Right renal cortex interstitium (tissue), 3 donors: ENCODE measurements around the gene RGL3. TPM values are rescaled to one million over a fixed set of nuclear protein-coding genes. Genes with fewer than 3 reads are reported as not detected.
"Not testable (repeated sequence)": the region's sequence is repeated elsewhere in the genome, so short reads cannot be mapped to it uniquely, and the experiment has no call there.

Source experiments
- DNase-seq, 3 donors: peaks; one replicate each; pipeline ENCODE4 v3.0.0-alpha.2; 2013; ENCODE audit warnings: low read depth in 3 of 3, low spot score in 2 of 3
- polyA plus RNA-seq, 3 donors: library from polyadenylated mRNA; unstranded; fragments of 120-200 nt; gene quantifications; one replicate each; pipeline ENCODE4 v1.2.1, GENCODE V29; 2013; ENCODE audit not compliant: insufficient read length in 3 of 3

Gene RGL3
- polyA plus RNA-seq, result 10 to 100 TPM; 47.6 to 64.8 (median 55.5) TPM

- no peak for DNase-seq
Observed at GRCh38 chr19:11418549-11419506, at the start of gene RGL3. TSS of gene RGL3 (minus strand) at chr19:11419314. CDS start at chr19:11419278, 36 bp downstream.

DNA sequence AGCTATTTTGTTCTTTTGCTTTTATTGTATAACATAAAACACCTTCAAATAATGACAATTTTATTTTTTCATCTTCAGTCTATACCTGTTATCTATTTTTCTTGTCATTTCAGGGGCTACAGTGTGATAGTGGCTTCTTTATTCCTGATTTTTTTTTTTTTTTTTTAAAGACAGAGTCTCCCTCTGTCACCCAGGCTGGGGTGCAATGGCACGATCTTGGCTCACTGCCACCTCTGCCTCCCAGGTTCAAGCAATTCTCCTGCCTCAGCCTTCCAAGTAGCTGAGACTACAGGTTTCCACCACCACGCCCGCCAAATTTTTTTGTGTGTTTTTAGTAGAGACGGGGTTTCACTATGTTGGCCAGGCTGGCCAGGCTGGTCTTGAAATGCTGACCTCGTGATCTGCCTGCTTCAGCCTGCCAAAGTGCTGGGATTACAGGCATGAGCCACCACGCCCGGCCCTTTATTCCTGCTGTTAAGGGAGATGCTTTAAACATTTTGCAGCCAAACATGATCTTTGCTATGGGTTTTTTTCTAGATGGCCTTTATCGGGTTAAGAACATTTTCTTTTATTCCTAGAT is 49.2 kb upstream of the RGL3 start:
- not testable (repeated sequence) for DNase-seq

DNA sequence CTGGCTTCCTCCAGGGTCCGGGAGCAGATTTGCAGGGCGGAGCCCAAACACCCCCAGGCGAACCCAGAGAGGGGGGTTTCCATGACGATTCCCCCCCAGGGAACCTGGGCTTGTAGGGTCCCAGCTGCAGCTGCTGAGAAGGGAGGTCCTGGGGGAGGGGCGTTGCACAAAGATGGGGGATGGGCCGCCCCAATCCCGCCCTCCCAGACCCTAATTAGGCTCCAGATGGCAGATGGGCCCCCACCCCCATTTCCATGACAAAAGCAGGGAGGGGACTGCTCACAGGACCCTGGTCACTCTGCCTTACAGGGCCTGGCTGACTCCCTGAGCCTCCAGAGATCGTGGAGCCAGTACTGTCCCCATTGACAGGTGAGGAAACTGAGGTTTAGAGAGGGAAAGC is 46.5 kb upstream of the RGL3 start:
- no peak for DNase-seq

DNA sequence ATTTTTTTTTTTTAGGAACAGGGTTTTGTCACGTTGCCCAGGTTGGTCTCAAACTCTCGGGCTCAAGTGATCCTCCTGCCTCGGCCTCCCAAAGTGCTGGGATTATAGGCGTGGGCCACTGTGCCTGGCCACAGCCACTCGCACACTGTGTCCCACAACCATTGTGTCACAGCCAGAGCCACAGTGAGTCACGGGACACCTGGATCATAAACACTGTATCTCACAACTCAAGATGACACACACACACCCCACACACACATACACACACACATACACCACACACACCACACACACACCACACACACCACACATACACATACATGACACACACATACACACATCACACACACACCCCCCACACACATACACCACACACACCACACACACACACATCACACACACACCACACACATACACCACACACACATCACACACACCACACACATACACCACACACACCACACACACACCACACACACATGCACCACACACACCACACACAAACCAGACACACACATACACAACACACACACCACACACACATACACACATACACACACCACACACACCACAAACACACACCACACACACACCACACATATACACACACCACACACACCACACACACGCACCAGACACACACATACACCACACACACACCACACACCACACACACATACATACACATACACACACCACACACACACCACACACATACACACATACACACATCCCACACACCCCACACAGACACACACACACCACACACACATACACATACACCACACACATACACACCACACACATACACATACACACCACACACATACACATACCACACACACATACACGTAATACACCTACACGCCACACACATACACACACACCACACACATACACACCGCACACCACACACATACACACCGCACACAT is 45.5 kb upstream of the RGL3 start:
- no peak for DNase-seq

DNA sequence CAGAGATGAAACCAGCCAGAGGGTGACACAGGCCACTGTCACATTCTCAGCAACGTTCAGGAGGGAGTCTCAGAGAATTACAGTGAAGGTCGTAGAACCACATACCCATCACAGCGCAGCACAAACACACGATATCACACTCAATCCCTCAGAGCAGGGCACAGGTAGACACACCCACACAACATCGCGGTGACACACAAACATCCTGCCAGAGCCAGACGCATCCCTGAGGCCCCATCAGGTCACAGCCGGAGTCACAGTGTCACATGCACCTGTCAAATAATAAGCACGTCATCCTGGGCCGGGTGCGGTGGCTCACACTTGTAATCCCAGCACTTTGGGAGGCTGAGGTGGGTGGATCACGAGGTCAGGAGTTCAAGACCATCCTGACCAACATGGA is 44.3 kb upstream of the RGL3 start:
- no peak for DNase-seq

- DNase-seq, result no peak
Observed at GRCh38 chr19:11461453-11461852, 42.3 kb upstream of the RGL3 start.

GRCh38 chr19:11460207-11460606 is 41.1 kb upstream of the RGL3 start:
- DNase-seq, result no peak

GRCh38 chr19:11458912-11459311 is 39.8 kb upstream of the RGL3 start:
- not testable (repeated sequence) for DNase-seq

DNA sequence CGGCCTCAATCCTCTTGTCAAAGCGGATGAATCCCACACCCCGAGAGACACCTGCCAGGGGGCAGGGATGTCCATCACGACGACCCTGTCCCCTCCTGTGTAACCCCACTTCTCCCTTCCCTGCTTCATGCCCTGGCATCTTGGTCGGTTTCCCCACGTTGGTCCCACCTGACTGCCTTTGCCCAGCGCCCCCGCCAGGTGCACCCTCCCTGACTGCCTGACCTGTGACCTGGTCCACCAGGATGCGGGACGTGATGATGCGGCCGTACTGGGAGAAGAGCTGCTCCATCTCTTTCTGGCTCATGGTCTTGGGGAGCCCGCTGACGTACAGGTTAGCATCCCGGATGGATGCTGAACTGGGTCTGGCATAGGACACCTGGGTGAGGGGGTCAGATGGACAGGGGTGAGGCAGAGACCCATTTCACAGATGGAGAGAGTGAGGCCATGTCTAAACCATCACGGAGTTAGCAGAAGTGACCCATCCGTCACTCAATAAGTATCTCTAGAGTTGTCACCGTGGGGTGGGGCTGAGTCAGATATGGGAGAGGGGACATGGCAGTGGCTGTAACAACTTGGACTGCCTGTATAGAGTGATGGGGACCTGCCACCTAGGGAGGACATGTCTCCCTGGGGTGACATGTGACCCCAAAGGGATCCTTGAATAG is 39.3 kb upstream of the RGL3 start:
- DNase-seq, result no peak

GRCh38 chr19:11457831-11458230 is 38.7 kb upstream of the RGL3 start:
- no peak for DNase-seq

- DNase-seq, result no peak
Observed at GRCh38 chr19:11457115-11457514, 38.0 kb upstream of the RGL3 start.

DNA sequence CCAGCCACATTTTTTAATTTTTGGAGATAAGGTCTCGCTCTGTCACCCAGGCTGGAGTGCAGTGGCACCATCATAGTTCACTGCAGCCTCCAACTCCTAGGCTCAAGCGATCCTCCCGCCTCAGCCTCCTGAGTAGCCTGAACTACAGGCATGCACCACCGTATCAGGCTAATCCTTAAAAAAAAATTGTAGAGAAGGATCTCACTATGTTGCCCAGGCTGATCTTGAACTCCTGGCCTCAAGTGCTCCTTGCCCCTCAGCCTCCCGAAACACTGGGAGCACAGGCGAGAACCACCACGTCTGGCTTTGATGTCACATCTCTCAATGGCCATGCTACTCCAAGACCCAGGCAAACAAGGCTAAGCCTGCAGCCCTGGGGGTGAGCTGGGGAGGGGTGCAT is 37.5 kb upstream of the RGL3 start:
- DNase-seq, result no peak

- not testable (repeated sequence) for DNase-seq
Observed at GRCh38 chr19:11455233-11455554, 36.1 kb upstream of the RGL3 start.

DNA sequence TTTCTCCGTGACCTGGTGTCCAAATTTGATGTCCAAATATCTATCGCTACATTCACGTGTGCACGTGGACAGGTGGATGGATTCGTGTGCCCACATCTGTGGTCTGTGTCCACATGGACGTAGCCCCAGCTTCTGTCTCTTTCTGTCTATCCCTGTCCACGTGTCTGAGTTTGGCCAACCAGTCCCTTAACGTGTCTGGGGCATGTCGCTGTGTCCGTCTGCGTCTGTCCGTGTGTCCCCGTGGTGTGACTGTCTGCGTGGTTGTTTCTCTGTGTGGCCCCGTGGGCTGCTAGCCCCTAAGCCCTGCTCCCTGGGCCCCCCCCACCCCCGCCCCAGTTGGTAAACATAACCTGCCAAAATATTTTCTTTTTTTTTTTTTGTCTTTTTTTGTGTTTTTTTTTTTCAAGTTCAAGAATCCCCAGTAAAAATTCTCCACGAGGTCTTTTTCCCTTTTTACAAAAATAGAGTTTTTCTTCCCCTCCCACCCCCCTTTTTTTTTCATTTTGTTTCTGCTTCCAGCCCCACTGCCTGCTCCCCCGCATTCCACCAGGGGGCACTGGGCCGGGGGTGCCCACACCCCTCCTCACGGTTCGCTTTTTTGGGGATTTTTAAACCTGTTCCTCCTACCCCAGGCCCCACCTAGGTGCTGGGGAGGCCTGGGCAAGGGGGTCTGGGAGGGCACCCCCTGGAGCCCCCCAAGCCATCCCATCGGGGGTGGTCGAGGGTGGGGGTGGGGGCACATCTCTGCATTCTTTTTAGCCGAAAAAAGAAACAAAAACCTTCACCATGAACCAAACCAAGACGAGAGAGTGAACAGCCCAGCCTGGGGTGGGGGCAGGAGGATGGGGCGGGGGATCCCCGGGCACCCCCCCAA is 34.6 kb upstream of the RGL3 start:
- no peak for DNase-seq

DNA sequence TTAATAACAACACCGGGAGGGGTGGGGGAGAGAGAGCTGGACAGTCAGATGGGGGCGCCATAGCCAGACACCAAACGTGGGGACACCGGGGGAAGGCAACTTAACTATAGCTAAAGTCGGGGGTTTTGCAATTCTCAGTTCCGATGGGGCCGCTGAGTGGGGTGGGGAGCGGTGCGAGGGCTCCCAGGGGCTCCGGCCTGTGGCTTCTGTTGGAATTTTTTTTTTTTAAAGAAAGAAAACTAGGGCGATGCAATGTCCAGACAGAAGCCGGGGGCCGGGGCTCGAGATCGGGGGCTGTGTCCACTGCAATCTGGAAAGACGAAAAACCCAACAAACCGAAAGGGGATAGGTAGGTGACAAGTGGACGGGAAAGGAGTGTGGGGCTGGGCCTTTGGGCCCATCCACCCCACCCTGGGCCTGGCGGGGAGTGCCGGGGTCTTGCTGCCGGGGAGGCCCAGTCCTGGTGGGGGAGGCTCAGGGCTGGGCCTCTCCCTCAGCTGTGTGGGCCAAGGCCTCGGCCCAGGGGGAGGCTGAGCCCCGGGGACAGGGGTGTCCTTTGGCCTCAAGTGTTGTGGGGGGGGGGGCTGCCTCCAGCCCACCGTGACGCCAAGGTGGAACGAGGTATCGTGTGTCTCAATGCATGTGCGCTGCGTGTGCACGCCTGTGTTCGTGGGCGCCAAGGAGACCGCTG is 33.7 kb upstream of the RGL3 start:
- DNase-seq, result no peak

- no peak for DNase-seq
Observed at GRCh38 chr19:11451871-11452619, 32.9 kb upstream of the RGL3 start.

DNA sequence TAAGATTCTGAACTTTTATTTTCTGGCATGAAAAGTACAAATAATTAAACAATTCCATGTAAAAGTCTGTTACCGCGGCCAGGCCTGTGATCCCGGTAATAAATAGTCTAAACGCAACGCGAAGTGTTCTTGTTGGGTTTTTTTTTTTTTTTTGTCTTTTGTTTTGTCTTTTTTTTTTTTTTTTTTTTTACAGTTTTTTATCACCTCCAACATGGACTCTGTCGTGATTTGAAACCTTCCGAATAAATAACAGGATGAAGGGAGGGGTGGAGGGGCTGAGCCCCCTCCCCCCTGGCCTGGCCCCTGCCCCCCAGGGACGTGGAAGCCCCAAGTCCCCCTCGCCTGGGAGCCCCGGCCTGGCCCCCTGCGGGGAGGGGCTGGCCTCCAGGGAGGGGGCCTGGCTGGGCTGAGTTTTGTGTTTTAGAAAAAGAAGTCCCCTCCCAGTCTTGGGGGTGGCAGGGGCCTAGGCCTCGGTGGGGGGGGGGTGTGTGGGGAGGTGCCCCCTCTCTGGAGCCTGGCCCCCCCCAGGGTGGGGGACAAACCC is 32.3 kb upstream of the RGL3 start:
- DNase-seq, result no peak
